ENCODE measurements around the gene CTSE.

CTSE gene

GRCh38 chr1:205979301-205979700 is 44.4 kb downstream of the CTSE start:
- no peaks in the 10 kb centered on the region for H3K9me3 ChIP-seq (ENCODE audit: control insufficient read depth, low read length)
- no peak overlapping the region for H3K9ac ChIP-seq (ENCODE audit: low read length)
- H3K36me3 ChIP-seq (ENCODE audit: control insufficient read depth, insufficient read depth, low read length), result no peaks in the 10 kb centered on the region
- H3K27me3 ChIP-seq (ENCODE audit: control insufficient read depth, insufficient read depth, low read length), result no peaks in the 10 kb centered on the region
- H3K4me3 ChIP-seq (ENCODE audit: low read length), result no peak overlapping the region
- H3K4me1 ChIP-seq (ENCODE audit: control insufficient read depth, insufficient read depth, low read length), result peaks cover 33% of the 10 kb centered on the region

GRCh38 chr1:205978676-205979075 is 45.0 kb downstream of the CTSE start:
- Histone ChIP-seq H3K4me1 (ENCODE audit: control insufficient read depth, insufficient read depth, low read length) (peaks cover 27% of the 10 kb centered on the region), H3K9ac (ENCODE audit: low read length) (no peak overlapping the region), H3K4me3 (ENCODE audit: low read length) (no peak overlapping the region), H3K27me3 (ENCODE audit: control insufficient read depth, insufficient read depth, low read length) (no peaks in the 10 kb centered on the region), H3K9me3 (ENCODE audit: control insufficient read depth, low read length) (no peaks in the 10 kb centered on the region), H3K36me3 (ENCODE audit: control insufficient read depth, insufficient read depth, low read length) (no peaks in the 10 kb centered on the region)

- Histone ChIP-seq H3K9me3 (ENCODE audit: control insufficient read depth, low read length) (no peaks in the 10 kb centered on the region), H3K36me3 (ENCODE audit: control insufficient read depth, insufficient read depth, low read length) (no peaks in the 10 kb centered on the region), H3K9ac (ENCODE audit: low read length) (no peak overlapping the region), H3K4me1 (ENCODE audit: control insufficient read depth, insufficient read depth, low read length) (peaks cover 26% of the 10 kb centered on the region), H3K4me3 (ENCODE audit: low read length) (no peak overlapping the region), H3K27me3 (ENCODE audit: control insufficient read depth, insufficient read depth, low read length) (no peaks in the 10 kb centered on the region)
Measured at GRCh38 chr1:205977402-205978014, 46.2 kb downstream of the CTSE start.

- Histone ChIP-seq H3K4me3 (ENCODE audit: low read length) (no peak overlapping the region), H3K9ac (ENCODE audit: low read length) (no peak overlapping the region), H3K9me3 (ENCODE audit: control insufficient read depth, low read length) (no peaks in the 10 kb centered on the region), H3K36me3 (ENCODE audit: control insufficient read depth, insufficient read depth, low read length) (no peaks in the 10 kb centered on the region), H3K27me3 (ENCODE audit: control insufficient read depth, insufficient read depth, low read length) (no peaks in the 10 kb centered on the region), H3K4me1 (ENCODE audit: control insufficient read depth, insufficient read depth, low read length) (peaks cover 26% of the 10 kb centered on the region)
Measured at GRCh38 chr1:205976708-205977401, 46.8 kb downstream of the CTSE start.

- peak overlapping the region; percentile 7 for H3K9ac ChIP-seq (ENCODE audit: low read length)
Measured at GRCh38 chr1:205976036-205976435, 47.7 kb downstream of the CTSE start.

GRCh38 chr1:205975387-205975998 is 48.2 kb downstream of the CTSE start:
- Histone ChIP-seq H3K9me3 (ENCODE audit: control insufficient read depth, low read length) (no peaks in the 10 kb centered on the region), H3K4me1 (ENCODE audit: control insufficient read depth, insufficient read depth, low read length) (peaks cover 30% of the 10 kb centered on the region), H3K9ac (ENCODE audit: low read length) (peak overlapping the region; percentile 7), H3K4me3 (ENCODE audit: low read length) (no peak overlapping the region), H3K36me3 (ENCODE audit: control insufficient read depth, insufficient read depth, low read length) (no peaks in the 10 kb centered on the region), H3K27me3 (ENCODE audit: control insufficient read depth, insufficient read depth, low read length) (no peaks in the 10 kb centered on the region)

More at GRCh38 chr1:205976036-205976435, 47.7 kb downstream of the CTSE start:
- Histone ChIP-seq H3K9me3 (ENCODE audit: control insufficient read depth, low read length) (no peaks in the 10 kb centered on the region), H3K27me3 (ENCODE audit: control insufficient read depth, insufficient read depth, low read length) (no peaks in the 10 kb centered on the region), H3K36me3 (ENCODE audit: control insufficient read depth, insufficient read depth, low read length) (no peaks in the 10 kb centered on the region), H3K4me3 (ENCODE audit: low read length) (no peak overlapping the region), H3K4me1 (ENCODE audit: control insufficient read depth, insufficient read depth, low read length) (peaks cover 26% of the 10 kb centered on the region)

GRCh38 chr1:205974712-205975111 is 49.0 kb downstream of the CTSE start:
- Histone ChIP-seq H3K9me3 (ENCODE audit: control insufficient read depth, low read length) (no peaks in the 10 kb centered on the region), H3K4me1 (ENCODE audit: control insufficient read depth, insufficient read depth, low read length) (peaks cover 33% of the 10 kb centered on the region), H3K36me3 (ENCODE audit: control insufficient read depth, insufficient read depth, low read length) (no peaks in the 10 kb centered on the region), H3K27me3 (ENCODE audit: control insufficient read depth, insufficient read depth, low read length) (no peaks in the 10 kb centered on the region), H3K4me3 (ENCODE audit: low read length) (no peak overlapping the region), H3K9ac (ENCODE audit: low read length) (no peak overlapping the region)

- Histone ChIP-seq H3K36me3 (ENCODE audit: control insufficient read depth, insufficient read depth, low read length) (no peaks in the 10 kb centered on the region), H3K4me3 (ENCODE audit: low read length) (no peak overlapping the region), H3K4me1 (ENCODE audit: control insufficient read depth, insufficient read depth, low read length) (peaks cover 33% of the 10 kb centered on the region), H3K27me3 (ENCODE audit: control insufficient read depth, insufficient read depth, low read length) (no peaks in the 10 kb centered on the region), H3K9me3 (ENCODE audit: control insufficient read depth, low read length) (no peaks in the 10 kb centered on the region), H3K9ac (ENCODE audit: low read length) (no peak overlapping the region)
Measured at GRCh38 chr1:205973377-205974232, 50.1 kb downstream of the CTSE start.

GRCh38 chr1:205972491-205973168 is 51.1 kb downstream of the CTSE start:
- Histone ChIP-seq H3K4me1 (ENCODE audit: control insufficient read depth, insufficient read depth, low read length) (peaks cover 42% of the 10 kb centered on the region), H3K4me3 (ENCODE audit: low read length) (no peak overlapping the region), H3K9me3 (ENCODE audit: control insufficient read depth, low read length) (no peaks in the 10 kb centered on the region), H3K36me3 (ENCODE audit: control insufficient read depth, insufficient read depth, low read length) (no peaks in the 10 kb centered on the region), H3K9ac (ENCODE audit: low read length) (no peak overlapping the region), H3K27me3 (ENCODE audit: control insufficient read depth, insufficient read depth, low read length) (no peaks in the 10 kb centered on the region)

GRCh38 chr1:205972081-205972480 is 51.6 kb downstream of the CTSE start:
- Histone ChIP-seq H3K27me3 (ENCODE audit: control insufficient read depth, insufficient read depth, low read length) (no peaks in the 10 kb centered on the region), H3K36me3 (ENCODE audit: control insufficient read depth, insufficient read depth, low read length) (no peaks in the 10 kb centered on the region), H3K4me1 (ENCODE audit: control insufficient read depth, insufficient read depth, low read length) (peaks cover 42% of the 10 kb centered on the region), H3K9ac (ENCODE audit: low read length) (no peak overlapping the region), H3K9me3 (ENCODE audit: control insufficient read depth, low read length) (no peaks in the 10 kb centered on the region), H3K4me3 (ENCODE audit: low read length) (no peak overlapping the region)

GRCh38 chr1:205971082-205971481 is 52.6 kb downstream of the CTSE start:
- no peaks in the 10 kb centered on the region for H3K36me3 ChIP-seq (ENCODE audit: control insufficient read depth, insufficient read depth, low read length)
- no peak overlapping the region for H3K9ac ChIP-seq (ENCODE audit: low read length)
- no peaks in the 10 kb centered on the region for H3K27me3 ChIP-seq (ENCODE audit: control insufficient read depth, insufficient read depth, low read length)
- H3K4me3 ChIP-seq (ENCODE audit: low read length), result no peak overlapping the region
- H3K9me3 ChIP-seq (ENCODE audit: control insufficient read depth, low read length), result no peaks in the 10 kb centered on the region
- H3K4me1 ChIP-seq (ENCODE audit: control insufficient read depth, insufficient read depth, low read length), result peaks cover 34% of the 10 kb centered on the region

Measured in mucosa of stomach (tissue), 1 donor.